GM12878 (cell line): Measurements from ENCODE around the gene TESK2.

Source experiments
- BRCA1 ChIP-seq: IDR thresholded peaks from 2 replicates; pipeline ENCODE4 v1.6.1; 2011; ENCODE audit warnings: low read depth, low read length, improper control_type of control experiment
- CTCF ChIP-seq, 3 experiments: IDR thresholded peaks in 2 of 3; conservative IDR thresholded peaks in 1 of 3; 2 replicates each; pipeline ENCODE4 v1.5.1; 2011; ENCODE audit warnings: low read depth in 3 of 3, low read length in 3 of 3, mild to moderate bottlenecking in 3 of 3, control low read depth in 2 of 3, moderate library complexity in 2 of 3, inconsistent platforms in 1 of 3, mixed read lengths in 1 of 3; ENCODE audit not compliant: control insufficient read depth in 2 of 3, insufficient read depth in 1 of 3; ENCODE audit errors: extremely low read depth in 1 of 3
- EZH2 ChIP-seq: IDR thresholded peaks from 2 replicates; pipeline ENCODE4 v1.6.1; 2012; ENCODE audit warnings: low read depth, mild to moderate bottlenecking, control low read depth, inconsistent platforms, low read length, borderline replicate concordance; ENCODE audit not compliant: control insufficient read depth
- JUND ChIP-seq: IDR thresholded peaks from 2 replicates; pipeline ENCODE4 v1.6.1; 2012; ENCODE audit warnings: low read depth, mild to moderate bottlenecking, low read length, improper control_type of control experiment, moderate library complexity
- NBN ChIP-seq: fragments of 450-650 bp; IDR thresholded peaks from 2 replicates; pipeline ENCODE4 v1.6.1; 2016
- NFYB ChIP-seq: IDR thresholded peaks from 2 replicates; pipeline ENCODE4 v1.6.1; 2011; ENCODE audit warnings: low read depth, mild to moderate bottlenecking, low read length, improper control_type of control experiment, moderate library complexity; ENCODE audit not compliant: insufficient read depth
- POLR2A ChIP-seq: IDR thresholded peaks from 2 replicates; pipeline ENCODE4 v1.6.1; 2011; ENCODE audit warnings: low read depth, mild to moderate bottlenecking, low read length
- POLR2AphosphoS5 ChIP-seq: IDR thresholded peaks from 2 replicates; pipeline ENCODE4 v1.6.1; 2011; ENCODE audit warnings: mild to moderate bottlenecking, low read length, inconsistent platforms
- YY1 ChIP-seq: IDR thresholded peaks from 2 replicates; pipeline ENCODE4 v1.6.1; 2011; ENCODE audit warnings: low read depth, mild to moderate bottlenecking, low read length
- TF ChIP-seq, protein P1 (sequence below): IDR thresholded peaks from 2 replicates; pipeline ENCODE4 v1.6.1; 2012; ENCODE audit warnings: low read depth, low read length, improper control_type of control experiment

GRCh38 chr1:45393718-45394302 is 97.2 kb downstream of the TESK2 start:
- no peak for TF ChIP-seq POLR2AphosphoS5
- TF ChIP-seq CTCF (IDR thresholded peaks at IDR 0.05 in 2 of 3, conservative IDR thresholded peaks at IDR 0.05 in 1 of 3; ENCODE audit: control insufficient read depth in 2 of 3, extremely low read depth in 1 of 3, insufficient read depth in 1 of 3, low read depth in 3 of 3, low read length in 3 of 3), result no peak
- TF ChIP-seq, protein P1, sequence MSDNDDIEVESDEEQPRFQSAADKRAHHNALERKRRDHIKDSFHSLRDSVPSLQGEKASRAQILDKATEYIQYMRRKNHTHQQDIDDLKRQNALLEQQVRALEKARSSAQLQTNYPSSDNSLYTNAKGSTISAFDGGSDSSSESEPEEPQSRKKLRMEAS, result 0 out of 2 replicates have a peak, but pooled peaks have one; percentile 14
- TF ChIP-seq POLR2A, result 0 out of 2 replicates have a peak, but pooled peaks have one; percentile 29
- TF ChIP-seq YY1, result no peak
- no peak for TF ChIP-seq NFYB
- TF ChIP-seq EZH2, result no peak
- TF ChIP-seq NBN, result no peak
- no peak for TF ChIP-seq BRCA1
- no peak for TF ChIP-seq JUND
